ENCODE measurements around the gene SRC.
"Not testable (repeated sequence)": the region's sequence is repeated elsewhere in the genome, so short reads cannot be mapped to it uniquely, and the experiment has no call there.

The SRC gene

DNA sequence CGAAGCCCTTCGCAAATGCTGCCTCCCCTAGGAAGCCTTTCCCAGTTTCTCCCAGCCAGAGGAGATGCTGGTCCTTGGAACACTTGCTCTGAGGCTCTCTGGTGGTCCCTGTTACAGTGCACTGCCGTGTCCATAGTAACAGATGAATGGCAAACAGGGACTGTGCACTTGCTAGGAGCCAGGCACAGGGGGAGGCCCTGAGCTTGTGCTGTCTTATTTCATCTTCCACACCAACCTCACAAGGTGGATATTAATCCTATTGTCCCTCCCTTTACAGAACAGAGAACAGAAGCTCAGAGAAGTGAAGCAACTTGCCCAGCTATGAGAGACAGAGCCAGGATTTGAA lies 19.0 kb downstream of the SRC start:
- peak; percentile 55 for DNase-seq

DNA sequence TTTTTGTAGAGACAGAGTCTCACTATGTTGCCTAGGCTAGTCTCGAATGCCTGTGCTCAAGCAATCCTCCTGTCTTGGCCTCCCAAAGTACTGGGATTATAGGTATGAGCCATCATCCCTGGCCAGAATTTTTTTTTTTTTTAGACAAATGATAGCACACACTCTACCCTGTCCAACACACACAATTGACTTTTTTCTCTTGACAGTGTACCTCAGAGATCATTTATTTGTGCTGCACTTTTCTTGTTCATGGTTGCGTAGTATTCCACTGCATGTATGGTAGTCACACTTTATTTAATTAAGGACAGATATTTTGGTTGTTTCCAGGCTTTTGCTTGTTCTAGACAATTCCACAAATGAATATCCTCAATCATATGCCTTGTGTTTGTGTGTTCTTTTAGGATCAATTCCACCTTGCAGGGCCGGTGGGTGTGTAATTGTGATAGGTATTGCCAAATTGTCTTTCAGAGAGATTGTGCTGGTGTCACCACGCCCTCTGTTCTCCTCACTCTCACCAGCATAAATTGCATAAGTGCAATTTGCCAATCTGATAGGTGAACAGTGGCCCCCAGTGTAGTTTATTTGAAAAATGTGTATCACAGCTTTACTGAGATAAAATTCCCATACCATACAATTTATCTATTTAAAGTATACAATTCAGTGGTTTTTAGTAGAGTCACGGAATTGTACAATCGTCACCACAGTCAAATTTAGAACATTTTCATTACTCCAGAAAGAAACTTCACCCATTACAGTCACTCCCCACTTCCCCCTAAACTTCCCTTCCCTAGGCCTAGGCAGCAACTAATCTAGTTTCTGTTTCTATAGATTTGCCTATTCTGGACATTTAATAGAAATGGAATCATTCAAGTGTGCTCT lies 20.1 kb downstream of the SRC start:
- no peak for DNase-seq

DNA sequence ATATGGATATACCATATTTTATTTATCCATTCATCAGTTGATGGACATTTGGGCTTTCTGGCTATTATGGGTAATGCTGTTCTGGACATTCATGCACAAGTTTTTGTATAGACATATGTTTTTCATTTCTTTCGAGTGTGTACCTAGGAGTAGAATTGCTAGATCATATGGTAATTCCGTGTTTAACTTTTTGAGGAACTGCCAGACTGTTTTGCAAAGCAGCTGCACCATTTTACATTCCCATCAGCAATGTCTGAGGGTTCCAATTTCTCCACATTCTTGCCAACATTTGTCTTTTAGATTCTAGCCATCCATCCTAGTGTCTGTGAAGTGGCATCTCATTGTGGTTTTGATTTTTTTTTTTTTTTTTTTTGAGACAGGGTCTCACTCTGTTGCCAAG lies 20.8 kb downstream of the SRC start:
- DNase-seq = no peak

DNA sequence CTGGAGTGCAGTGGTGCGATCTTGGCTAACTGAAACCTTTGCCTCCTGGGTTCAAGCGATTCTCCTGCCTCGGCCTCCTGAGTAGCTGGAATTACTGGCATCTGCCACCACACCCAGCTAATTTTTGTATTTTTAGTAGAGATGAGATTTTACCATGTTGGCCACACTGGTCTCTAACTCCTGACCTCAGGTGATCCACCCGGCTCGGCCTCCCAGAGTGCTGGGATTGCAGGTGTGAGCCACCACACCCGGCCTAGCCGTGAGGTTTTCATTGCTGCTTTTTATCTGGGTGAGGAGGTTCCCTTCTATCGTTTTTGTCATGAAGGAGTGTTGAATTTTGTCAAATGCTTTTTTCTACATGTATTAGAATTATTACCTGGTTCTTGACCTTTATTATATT lies 23.9 kb downstream of the SRC start:
- no peak for DNase-seq

DNA sequence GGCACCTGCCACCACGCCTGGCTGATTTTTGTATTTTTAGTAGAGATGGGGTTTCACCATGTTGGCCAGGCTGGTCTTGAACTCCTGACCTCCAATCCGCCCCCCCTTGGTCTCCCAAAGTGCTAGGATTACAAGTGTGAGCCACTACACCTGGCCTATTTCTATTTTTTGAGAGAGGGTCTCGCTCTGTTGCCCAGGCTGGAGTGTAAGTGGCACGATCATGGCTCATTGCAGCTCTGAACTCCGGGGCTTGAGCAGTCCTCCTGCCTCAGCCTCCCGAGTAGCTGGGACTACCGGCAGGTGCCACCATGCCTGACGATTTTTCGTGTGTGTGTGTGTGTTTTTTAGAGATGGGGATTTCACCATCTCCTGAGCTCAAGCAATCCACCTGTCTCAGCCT lies 25.9 kb downstream of the SRC start:
- DNase-seq = not testable (repeated sequence)

DNA sequence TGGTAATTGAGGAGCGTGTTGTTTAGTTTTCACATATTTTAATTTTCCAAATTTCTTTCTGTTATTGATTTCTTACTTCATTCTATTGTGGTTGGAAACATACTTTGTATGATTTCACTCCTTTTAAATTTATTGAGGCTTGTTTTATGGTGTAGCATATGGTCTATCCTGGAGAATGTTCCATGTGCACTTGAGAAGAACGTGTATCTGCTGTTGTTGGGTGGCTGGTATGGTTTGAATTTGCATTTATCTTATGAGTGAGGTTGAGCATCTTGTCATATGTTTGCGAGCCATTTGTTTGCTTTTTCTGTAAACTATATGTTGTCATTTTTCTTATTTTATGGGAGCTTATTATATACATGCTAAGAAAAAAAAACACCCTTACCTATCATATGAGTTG lies 26.5 kb downstream of the SRC start:
- DNase-seq = no peak

DNA sequence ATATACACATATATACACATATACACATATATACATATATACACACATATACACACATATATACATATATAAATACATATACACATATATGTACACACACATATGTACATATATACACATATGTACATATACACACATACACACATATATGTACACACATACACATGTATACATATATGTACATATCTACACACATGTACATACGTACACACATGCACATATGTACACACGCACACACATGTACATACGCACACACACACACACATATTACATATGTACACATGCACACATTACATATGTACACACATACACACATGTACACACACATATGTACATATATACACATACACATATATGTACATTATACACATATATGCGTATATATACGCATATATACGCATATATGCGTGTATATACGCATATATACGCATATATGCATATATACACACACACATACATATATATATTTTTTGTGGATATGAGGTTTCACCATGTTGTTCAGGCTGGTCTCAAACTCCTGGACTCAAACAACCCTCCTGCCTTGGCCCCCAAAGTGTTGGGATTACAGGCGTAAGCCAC lies 27.2 kb downstream of the SRC start:
- DNase-seq = no peak

DNA sequence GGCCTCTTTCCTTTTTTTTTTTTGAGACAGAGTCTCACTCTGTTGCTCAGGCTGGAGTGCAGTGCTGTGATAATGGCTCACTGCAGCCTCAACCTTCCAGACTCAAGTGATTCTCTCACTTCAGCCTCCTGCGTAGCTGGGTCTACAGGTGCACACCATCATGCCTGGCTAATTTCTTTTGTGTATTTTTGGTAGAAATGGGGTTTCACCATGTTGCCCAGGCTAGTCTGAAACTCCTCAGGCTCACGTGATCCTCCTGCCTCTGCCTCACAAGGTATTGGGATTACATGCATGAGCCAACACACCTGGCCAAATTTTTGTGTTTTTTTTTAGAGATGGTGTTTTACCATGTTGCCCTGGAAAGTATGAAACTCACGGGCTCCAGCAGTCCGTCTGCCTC lies 29.3 kb downstream of the SRC start:
- no peak for DNase-seq

DNA sequence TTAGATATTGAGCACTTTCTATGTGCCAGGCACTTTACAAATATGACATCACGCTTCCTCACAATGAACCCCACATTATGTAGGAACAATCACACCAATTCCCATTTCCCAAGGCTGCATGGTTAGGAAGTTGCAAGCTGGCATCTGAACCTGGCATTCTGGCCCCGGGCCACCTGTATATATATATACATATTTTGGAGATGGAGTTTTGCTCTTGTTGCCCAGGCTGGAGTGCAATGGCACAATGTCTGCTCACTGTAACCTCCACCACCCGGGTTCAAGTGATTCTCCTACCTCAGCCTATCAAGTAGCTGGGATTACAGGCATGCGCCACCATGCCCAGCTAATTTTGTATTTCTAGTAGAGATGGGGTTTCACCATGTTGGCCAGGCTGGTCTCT lies 30.4 kb downstream of the SRC start:
- DNase-seq = no peak

DNA sequence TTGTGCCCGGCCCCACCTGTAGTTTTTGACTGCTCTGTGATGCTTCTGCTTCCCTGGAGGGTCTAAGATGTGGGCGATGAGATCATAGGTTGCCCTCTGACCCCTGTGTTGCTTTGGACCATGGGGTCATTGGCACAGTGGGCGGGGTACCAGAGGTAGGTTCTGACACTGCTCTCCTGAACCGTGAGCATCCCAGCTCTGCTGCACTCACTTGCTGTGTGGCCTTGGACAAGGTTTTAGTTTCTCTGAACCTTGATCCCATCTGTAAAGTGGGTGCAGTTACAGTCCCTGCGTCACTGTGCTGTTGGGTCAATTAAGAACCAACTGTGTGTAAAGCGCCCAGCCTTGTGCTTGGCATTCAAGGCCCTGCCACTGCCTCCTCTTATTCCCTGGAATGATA lies 30.9 kb downstream of the SRC start:
- DNase-seq = no peak

DNA sequence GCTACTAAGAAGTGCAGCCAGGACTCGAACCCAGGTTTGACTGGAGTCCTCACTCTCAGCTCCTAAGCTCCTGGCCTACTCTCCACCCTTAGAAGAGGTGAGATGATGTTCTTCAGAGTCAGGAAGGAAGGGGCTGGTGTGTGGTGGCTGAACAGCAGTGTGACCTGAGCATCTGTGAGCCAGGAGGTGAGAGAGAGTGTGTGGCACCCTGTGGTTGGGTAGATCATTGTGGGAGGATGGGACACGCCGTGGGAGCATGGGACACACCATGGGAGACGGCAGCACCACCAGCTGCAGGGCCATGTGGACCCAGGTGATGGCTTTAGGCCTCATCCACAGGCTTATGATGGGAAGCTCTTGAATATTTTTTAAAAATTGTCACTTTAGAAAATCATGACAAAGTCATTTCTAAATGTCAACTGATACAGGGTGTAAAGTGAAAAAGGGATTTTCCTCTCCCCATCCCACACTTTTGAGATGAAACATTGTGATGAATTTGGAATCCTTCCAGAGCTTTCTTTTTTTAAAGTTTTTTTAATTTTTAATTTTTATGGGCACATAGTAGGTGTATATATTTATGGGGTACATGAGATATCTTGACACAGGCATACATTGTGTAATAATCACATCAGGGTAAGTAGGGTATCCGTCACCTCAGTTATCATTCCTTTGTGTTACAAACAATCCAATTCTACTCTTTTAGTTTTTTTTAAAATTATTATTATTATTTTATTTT lies 31.6 kb downstream of the SRC start:
- DNase-seq = no peak

DNA sequence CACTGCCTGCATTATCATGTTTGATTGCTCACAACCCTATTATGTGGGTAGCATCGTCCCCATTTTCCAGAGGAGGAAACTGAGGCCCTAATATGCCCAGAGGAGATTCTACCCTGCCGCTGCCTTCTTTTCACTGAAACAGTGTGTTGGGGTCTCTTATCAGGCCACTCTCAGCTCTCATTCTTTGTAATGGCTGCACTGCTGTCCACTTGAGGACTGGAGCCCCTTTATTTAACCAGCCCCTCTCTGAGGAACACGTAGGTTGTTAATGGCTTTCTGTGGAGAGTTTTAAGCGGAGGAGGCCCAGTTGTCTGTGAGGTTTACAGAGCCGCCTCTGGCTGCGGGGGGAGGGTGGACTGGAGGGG lies 32.5 kb downstream of the SRC start:
- DNase-seq = no peak

DNA sequence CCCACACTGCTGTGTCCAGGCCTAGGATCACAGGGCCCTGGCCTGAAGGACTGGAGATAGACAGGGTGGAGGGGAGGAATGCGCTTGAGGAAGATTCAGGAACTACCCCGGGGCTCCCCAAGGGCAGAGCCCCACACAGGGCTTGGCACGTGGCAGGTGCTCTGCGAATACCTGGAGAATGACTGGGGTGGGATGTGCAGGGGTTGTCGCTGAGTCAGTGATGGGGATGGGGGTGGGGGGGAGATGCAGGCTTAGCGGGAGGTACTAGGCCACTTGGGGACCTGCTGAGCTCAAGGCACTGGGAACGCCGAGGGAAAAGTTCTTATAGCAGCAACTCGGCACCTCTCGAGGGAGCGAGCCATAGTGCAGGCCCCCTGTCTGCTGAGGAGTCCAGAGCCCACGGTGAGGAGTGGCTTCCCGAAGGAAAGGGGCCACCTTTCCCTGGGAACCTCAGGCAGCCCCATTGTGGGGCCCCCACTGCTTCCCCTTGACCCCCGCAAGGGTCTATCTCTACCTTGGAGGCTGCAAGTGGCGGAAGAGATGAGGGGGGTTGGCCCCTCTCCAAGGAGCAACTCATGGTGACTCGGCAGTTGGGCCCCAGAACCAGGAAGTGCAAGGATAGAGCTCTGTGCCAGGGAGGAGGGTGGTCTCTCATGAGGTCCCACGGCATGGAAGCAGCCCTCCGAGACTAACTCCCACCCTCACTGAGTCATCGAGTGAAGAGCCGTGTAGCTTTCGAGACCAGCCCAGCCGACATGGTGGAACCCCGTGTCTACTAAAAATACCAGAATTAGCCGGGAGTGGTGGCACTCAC lies 33.1 kb downstream of the SRC start:
- DNase-seq = peak; percentile 15

DNA sequence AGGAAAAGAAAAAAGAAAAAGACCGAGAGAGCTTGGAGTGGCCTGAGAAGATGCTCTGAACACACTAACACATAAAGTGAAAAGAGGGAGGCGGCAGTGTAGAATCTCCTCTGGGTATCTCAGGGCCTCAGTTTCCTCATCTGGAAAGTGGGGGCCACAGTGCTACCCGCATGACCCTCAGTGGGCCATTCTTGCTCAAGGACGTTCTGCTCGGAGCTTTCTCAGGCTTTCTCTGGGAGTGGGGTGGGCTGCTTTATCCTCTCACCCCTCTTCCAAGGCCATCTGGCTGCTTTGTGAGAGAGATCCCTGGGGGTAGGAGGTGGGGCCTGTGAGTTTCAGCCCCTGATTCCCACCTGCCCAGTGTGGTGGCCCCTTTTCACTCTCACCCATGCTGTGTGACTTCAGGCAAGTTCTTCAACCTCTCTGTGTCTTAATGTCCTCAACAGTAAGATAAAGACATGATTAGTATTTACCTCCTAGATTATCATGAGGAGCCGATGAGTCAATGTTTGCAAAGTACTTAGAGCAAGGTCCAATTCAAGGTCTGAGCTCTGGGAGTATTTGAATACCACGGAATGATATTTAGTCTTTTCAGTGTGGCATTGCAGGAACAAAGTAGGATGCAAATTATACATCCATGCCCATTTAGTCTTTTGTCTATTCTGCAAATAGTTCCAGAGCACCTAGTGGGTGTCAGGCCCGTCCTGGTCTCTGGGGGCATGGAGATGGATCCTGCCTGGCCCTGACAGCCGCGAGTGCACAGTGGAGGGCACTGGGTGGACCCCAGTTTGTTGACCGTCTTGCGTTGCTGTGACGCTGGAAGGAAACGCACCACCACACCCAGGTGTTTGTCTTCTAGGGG lies 34.3 kb downstream of the SRC start:
- DNase-seq = no peak

DNA sequence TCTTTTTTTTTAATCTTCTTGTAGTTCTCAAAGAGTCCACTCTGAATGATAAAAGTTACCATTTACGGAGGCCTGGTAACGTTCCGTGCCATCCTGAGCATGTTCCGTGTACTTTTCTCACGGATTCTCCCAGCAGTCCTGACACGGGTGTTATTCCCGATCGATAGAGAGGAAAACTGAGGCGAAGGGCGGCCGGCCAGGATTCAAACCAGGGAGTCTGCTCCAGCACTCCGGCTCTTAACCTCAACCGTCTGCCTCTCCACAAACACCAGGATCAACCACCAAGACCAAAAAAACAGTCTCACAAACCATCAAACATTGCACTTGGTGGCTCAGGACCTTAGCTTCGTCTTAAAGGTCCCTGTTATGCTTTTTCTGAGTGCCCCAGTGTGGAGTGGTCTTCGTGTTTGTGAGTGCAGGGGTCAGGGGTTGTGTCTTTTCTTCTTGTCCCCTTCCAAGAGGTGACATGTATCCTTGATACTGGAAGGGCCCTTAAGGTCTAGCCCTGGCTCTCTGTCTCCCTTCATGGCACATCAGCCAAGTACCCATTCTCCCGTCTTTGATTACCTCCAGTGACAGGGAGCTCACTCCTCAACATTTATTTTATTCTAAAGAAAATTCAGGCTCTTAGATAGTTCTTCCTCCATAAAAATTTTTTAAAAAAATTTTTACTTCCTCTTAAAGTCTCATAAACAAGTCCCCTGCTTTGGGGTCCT lies 35.1 kb downstream of the SRC start:
- no peak for DNase-seq

DNA sequence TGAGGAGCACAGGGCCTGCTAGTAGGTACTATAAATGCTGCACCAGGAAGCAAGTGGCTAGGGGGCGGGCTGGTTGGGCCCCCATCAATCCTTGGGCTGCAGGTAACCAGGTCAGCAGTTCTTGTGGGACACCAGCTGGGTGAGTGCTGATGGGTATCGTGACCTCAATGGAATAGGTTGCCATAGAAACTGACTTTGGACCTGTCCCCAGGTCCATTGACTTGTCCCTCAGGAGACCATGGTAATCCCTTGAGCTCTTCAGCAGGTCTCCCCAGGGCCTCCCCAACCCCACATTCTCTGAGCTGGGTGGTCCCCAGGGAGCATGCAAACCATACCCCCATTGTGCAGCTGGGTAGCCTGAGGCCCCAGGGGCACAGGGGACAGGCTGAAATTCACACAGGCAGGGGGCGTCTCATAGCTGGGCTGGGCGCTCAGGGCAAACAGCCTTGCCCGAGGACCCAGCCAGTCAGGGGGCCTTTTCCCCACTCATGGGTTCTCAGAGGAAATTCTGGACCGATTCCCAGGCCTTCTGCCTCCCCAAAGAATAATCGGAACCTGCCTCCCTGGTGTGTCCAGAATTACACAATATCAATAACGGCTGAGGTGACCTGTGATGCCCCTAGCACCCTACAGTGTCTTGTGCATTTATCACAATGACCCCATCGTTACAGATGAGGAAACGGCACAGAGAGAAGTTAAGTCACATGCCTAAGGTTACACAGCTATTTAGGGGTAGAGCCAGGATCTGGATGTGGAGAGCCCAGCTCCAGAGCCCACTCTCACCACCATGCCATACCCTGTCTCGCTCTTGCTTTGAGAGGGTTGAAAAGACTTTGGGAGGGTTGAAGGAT lies 35.9 kb downstream of the SRC start:
- DNase-seq = no peak

DNA sequence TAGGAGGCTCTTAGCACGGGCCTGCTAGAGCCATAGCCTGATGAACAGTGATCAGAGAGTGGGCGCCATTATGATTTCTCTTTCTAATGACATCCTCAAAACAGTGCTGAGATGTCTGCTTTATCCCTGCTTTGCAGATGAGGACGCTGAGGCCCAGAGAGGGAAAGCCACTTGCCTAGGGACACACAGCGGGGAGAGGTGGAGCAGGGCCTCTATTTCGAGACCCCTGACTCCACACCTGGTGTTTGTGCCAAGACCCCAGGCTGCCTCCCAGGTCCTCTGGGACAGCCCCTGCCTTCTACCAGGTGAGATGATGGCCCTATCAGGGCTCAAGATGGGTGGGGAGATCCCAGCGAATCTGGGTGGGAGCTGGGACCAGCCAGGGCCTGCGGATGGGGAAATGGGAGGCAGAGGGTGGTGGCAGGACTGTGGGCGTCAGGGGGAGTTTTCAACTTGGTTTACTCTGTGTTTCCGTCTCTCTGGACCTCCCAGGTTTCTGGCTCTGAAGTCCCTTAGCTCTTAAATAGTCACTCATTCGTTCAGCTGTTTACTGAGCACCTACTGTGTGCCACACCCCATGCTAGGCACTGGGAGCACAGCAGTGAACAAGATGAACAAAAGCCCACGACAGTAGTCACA lies 36.7 kb downstream of the SRC start:
- no peak for DNase-seq

DNA sequence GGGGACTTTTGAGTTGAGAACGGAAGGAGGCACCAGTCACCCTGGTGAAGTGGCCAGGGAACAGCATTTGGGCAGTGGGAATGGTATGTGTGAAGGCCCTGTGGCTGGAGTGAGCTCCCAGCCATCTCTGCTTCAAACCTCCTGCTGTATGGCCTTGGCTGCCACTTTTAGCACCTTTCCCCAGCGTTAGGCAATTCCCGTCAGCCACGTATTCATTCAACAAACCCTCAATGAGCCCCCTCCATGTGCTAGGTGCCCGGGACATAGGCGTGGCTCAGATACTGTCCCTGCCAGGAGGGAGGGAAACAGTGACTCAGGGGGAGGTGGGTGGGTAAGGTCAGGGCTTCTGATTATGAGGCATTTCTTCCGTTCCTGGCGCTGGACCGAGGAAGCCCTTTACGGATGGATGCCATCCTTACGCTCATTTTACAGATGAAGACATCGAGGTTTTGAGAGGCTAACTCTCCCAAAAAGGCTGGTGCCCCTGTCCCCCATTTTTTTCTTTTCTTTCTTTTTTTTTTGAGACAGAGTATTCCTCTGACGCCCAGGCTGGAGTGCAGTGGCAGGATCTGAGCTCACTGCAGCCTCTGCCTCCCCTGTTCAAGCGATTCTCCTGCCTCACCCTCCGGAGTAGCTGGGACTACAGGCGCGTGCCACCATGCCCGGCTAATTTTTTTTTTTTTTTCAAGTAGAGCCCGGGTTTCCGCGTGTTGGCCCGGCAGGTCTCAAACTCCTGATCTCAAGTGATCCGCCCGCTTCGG lies 37.5 kb downstream of the SRC start:
- no peak for DNase-seq

DNA sequence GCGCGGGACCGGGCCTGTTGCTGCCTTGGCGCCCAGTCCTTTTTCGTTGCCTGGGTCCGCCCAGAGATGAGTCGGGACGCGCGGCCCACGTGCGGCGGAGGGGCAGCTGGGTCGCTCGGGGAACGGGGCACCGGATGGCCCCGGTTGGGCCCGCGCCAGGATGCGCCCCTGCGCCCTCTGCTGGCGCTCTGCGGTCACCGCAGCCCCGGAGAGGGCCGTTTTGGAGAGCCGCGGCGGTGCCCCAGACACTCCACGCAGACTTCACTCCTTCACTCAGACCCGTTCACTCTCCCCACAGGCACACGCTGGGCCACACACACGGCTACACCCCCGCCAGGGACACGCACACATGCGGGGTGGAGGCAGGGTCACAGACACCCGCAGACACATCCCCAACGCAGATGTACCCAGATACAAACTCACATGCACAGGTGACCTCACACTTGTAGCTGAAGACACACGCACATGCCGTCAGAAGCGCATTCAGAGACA lies 38.8 kb downstream of the SRC start:
- DNase-seq = peak; percentile 77

Measured in 8988T (cell line).